Loucy (cell line): Measurements from ENCODE around the gene PDXK.

Experiments used
- H2AFZ ChIP-seq: fragments of 200-600 bp; sonication (generic); 2 replicates; pipeline ENCODE4 v1.6.0; 2016; ENCODE audit warnings: antibody characterized with exemption, mild to moderate bottlenecking, low read length, moderate library complexity
- H3F3A ChIP-seq: fragments of 200-600 bp; 2 replicates; pipeline ENCODE4 v1.6.0; 2016; ENCODE audit warnings: antibody characterized with exemption, low read depth, mild to moderate bottlenecking
- H3K27me3 ChIP-seq: fragments of 200-600 bp; sonication (generic); 2 replicates; pipeline ENCODE4 v1.6.1; 2014; ENCODE audit warnings: low read length, mild to moderate bottlenecking; ENCODE audit not compliant: insufficient read depth, poor library complexity, severe bottlenecking
- H3K36me3 ChIP-seq: fragments of 200-600 bp; sonication (generic); 2 replicates; pipeline ENCODE4 v1.6.1; 2016; ENCODE audit warnings: low read length; ENCODE audit not compliant: insufficient read depth
- H3K4me1 ChIP-seq: fragments of 200-600 bp; sonication (generic); 2 replicates; pipeline ENCODE4 v1.5.1; 2014; ENCODE audit warnings: low read length, mild to moderate bottlenecking; ENCODE audit not compliant: insufficient read depth, poor library complexity, severe bottlenecking
- H3K4me2 ChIP-seq: fragments of 200-600 bp; sonication (generic); 2 replicates; pipeline ENCODE4 v1.6.0; 2014; ENCODE audit warnings: antibody characterized with exemption, low read length, low read depth, mild to moderate bottlenecking; ENCODE audit not compliant: poor library complexity, severe bottlenecking
- H3K4me3 ChIP-seq: fragments of 200-600 bp; sonication (generic); 2 replicates; pipeline ENCODE4 v1.5.1; 2014; ENCODE audit warnings: low read length, mild to moderate bottlenecking, mixed read lengths; ENCODE audit not compliant: poor library complexity, severe bottlenecking
- H3K79me2 ChIP-seq: fragments of 200-600 bp; sonication (generic); 2 replicates; pipeline ENCODE4 v1.6.1; 2014; ENCODE audit warnings: low read length; ENCODE audit not compliant: insufficient read depth
- H3K9ac ChIP-seq: fragments of 200-600 bp; sonication (generic); 2 replicates; pipeline ENCODE4 v1.6.0; 2014; ENCODE audit warnings: mild to moderate bottlenecking, low read depth, low read length, moderate library complexity; ENCODE audit not compliant: poor library complexity, severe bottlenecking
- H3K9me2 ChIP-seq: fragments of 200-600 bp; sonication (generic); replicated peaks from 2 replicates; pipeline ENCODE4 v1.6.1; 2016; ENCODE audit warnings: low read depth, low read length, mixed read lengths
- H3K9me3 ChIP-seq: fragments of 200-600 bp; sonication (generic); 2 replicates; pipeline ENCODE4 v1.6.1; 2014; ENCODE audit warnings: mild to moderate bottlenecking, antibody characterized with exemption, low read length, low read depth; ENCODE audit not compliant: insufficient read depth
- H4K20me1 ChIP-seq: fragments of 200-600 bp; sonication (generic); 2 replicates; pipeline ENCODE4 v1.6.0; 2014; ENCODE audit warnings: antibody characterized with exemption, low read length, mild to moderate bottlenecking; ENCODE audit not compliant: insufficient read depth, poor library complexity, severe bottlenecking
- EZH2phosphoT487 ChIP-seq: fragments of 200-600 bp; IDR thresholded peaks from 2 replicates; pipeline ENCODE4 v1.6.1; 2018; ENCODE audit warnings: antibody characterized with exemption, mild to moderate bottlenecking, moderate library complexity, borderline replicate concordance
- TF ChIP-seq, protein P1 (sequence below): fragments of 200-600 bp; sonication (generic); conservative IDR thresholded peaks from 2 replicates; pipeline ENCODE4 v1.5.1; 2014; ENCODE audit warnings: mild to moderate bottlenecking, antibody characterized with exemption, low read length

Gene PDXK

GRCh38 chr21:43684424-43684823 is 34.5 kb upstream of the PDXK start:
- H3K4me2 ChIP-seq, result no peak overlapping the region
- no peak for TF ChIP-seq EZH2phosphoT487
- TF ChIP-seq, protein P1, sequence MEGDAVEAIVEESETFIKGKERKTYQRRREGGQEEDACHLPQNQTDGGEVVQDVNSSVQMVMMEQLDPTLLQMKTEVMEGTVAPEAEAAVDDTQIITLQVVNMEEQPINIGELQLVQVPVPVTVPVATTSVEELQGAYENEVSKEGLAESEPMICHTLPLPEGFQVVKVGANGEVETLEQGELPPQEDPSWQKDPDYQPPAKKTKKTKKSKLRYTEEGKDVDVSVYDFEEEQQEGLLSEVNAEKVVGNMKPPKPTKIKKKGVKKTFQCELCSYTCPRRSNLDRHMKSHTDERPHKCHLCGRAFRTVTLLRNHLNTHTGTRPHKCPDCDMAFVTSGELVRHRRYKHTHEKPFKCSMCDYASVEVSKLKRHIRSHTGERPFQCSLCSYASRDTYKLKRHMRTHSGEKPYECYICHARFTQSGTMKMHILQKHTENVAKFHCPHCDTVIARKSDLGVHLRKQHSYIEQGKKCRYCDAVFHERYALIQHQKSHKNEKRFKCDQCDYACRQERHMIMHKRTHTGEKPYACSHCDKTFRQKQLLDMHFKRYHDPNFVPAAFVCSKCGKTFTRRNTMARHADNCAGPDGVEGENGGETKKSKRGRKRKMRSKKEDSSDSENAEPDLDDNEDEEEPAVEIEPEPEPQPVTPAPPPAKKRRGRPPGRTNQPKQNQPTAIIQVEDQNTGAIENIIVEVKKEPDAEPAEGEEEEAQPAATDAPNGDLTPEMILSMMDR, result no peak
- no peak overlapping the region for H2AFZ ChIP-seq
- no peaks in the 10 kb centered on the region for H3K79me2 ChIP-seq
- H3K4me1 ChIP-seq, result no peaks in the 10 kb centered on the region
- H3K4me3 ChIP-seq, result no peak overlapping the region
- H3K9ac ChIP-seq, result no peak overlapping the region
- H4K20me1 ChIP-seq, result no peaks in the 10 kb centered on the region
- no peaks in the 10 kb centered on the region for H3K9me3 ChIP-seq
- no peaks in the 10 kb centered on the region for H3K9me2 ChIP-seq
- no peaks in the 10 kb centered on the region for H3K27me3 ChIP-seq
- peaks cover 77% of the 10 kb centered on the region; the same call in 1 of the 2 replicates for H3K36me3 ChIP-seq
- no peaks in the 10 kb centered on the region for H3F3A ChIP-seq

GRCh38 chr21:43686811-43687565 is 31.9 kb upstream of the PDXK start:
- Histone ChIP-seq H3F3A (no peaks in the 10 kb centered on the region), H3K9ac (no peak overlapping the region), H3K27me3 (no peaks in the 10 kb centered on the region), H3K4me1 (no peaks in the 10 kb centered on the region), H3K9me2 (no peaks in the 10 kb centered on the region), H3K9me3 (no peaks in the 10 kb centered on the region), H3K4me2 (no peak overlapping the region), H3K79me2 (no peaks in the 10 kb centered on the region), H3K4me3 (no peak overlapping the region), H3K36me3 (peaks cover 91% of the 10 kb centered on the region), H4K20me1 (no peaks in the 10 kb centered on the region), H2AFZ (no peak overlapping the region)
- TF ChIP-seq, protein P1, result no peak
- no peak for TF ChIP-seq EZH2phosphoT487

- Histone ChIP-seq H3K4me3 (no peak overlapping the region), H3K9ac (no peak overlapping the region), H4K20me1 (no peaks in the 10 kb centered on the region), H3K27me3 (no peaks in the 10 kb centered on the region), H3K79me2 (no peaks in the 10 kb centered on the region), H3K4me1 (no peaks in the 10 kb centered on the region), H3K9me2 (no peaks in the 10 kb centered on the region), H3K4me2 (no peak overlapping the region), H3F3A (no peaks in the 10 kb centered on the region), H3K36me3 (peaks cover 90% of the 10 kb centered on the region), H3K9me3 (no peaks in the 10 kb centered on the region), H2AFZ (no peak overlapping the region)
- TF ChIP-seq, protein P1, result no peak
- TF ChIP-seq EZH2phosphoT487, result no peak
Measured at GRCh38 chr21:43687566-43688399, 31.1 kb upstream of the PDXK start.
